GM19023 (cell line): Measurements from ENCODE around the gene THUMPD2.
"Not testable (repeated sequence)": the region's sequence is repeated elsewhere in the genome, so short reads cannot be mapped to it uniquely, and the experiment has no call there.

ENCODE experiments used
- ATAC-seq: cut with Tn5 transposase; IDR thresholded peaks from one replicate; pipeline ENCODE4 v1.9.1; 2021; ENCODE audit warnings: mild to moderate bottlenecking, moderate library complexity; ENCODE audit not compliant: unreplicated experiment

The THUMPD2 gene

DNA sequence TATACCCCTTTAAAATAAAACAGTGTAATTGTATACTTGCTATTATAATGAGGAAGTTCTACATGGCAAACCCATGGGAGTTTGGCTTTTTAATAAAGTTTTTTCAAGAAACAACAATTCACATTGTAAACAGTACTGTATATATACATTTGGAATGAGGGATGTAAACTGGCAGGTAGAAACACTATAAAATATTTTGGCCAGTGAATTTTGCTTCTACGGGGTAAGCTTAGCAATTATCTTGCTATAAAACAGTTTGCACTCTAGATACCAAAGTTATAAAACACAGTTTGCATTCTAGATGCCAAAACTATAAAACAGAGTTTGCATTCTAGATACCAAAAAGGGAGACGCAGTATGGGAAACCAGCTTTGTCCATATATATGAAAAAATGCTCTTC lies 16.6 kb downstream of the THUMPD2 start:
- no peak for ATAC-seq

- ATAC-seq: no peak
These were observed 21.9 kb downstream of the THUMPD2 start for GRCh38 chr2:39757156-39757555.

DNA sequence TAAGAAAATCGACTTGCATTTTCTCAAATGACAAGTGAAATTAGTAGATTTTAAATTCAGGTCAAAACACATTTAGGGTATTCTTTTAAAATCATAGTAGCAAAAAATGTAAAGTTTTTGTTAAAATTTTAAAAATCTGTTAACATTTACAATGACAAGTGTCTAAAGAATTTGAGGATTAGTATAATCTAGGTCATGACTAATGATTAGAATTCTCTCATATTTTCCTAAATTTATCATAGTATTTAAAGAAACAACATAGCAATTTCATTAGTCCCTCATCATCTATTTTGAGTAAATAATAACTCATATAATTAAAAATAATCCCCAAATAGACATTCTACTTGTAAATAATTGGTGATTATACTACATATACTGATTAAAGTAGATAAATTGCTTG lies 23.6 kb downstream of the THUMPD2 start:
- no peak for ATAC-seq

GRCh38 chr2:39743269-39743776 lies 35.7 kb downstream of the THUMPD2 start:
- ATAC-seq: no peak

DNA sequence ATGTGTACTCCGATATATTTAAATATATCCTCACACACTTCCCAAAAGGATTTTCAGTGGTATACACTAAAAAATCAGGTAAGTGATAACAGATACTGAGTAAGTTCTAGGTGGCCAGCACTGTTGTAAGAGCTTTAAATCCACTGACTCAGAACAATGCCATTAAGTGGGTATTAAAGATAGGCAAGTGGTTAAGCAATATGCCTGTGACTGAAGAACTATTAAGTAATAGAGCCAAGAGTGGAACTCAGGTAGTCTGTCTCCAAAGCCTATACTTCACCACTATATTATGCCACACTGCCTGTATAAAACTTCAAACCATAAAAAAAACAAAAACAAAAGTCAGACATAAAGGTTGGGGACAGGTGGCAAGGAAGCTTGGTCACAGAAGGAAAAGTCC lies 37.2 kb downstream of the THUMPD2 start:
- ATAC-seq: no peak

DNA sequence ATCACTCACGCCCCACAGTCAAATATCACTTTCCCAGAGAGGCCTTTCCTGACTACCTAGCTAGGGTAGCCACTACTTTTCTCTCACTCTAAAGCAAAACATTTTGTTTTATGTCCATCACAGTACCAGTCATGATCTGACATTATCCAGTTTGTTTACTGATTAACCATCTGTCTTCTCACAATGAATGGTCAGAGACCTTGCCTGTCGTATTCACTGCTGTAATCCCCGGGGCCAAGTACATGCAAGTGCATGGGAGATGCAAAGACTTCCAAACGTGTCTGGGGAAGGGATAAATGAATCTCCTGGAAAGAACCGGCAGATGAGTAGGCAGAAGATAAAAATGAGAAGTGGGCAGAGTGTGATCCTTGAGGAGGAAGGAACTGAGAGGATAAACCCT lies 39.7 kb downstream of the THUMPD2 start:
- ATAC-seq: no peak

- ATAC-seq: no peak
These were observed 40.1 kb downstream of the THUMPD2 start for GRCh38 chr2:39738936-39739335.

- ATAC-seq: no peak
These were observed 41.4 kb downstream of the THUMPD2 start for GRCh38 chr2:39737661-39738060.

GRCh38 chr2:39736640-39737039 lies 42.4 kb downstream of the THUMPD2 start:
- ATAC-seq: no peak

GRCh38 chr2:39735648-39736047 lies 43.4 kb downstream of the THUMPD2 start:
- ATAC-seq: no peak

GRCh38 chr2:39734445-39734844 lies 44.6 kb downstream of the THUMPD2 start:
- ATAC-seq: no peak

GRCh38 chr2:39733070-39733674 lies 45.9 kb downstream of the THUMPD2 start:
- ATAC-seq: no peak

DNA sequence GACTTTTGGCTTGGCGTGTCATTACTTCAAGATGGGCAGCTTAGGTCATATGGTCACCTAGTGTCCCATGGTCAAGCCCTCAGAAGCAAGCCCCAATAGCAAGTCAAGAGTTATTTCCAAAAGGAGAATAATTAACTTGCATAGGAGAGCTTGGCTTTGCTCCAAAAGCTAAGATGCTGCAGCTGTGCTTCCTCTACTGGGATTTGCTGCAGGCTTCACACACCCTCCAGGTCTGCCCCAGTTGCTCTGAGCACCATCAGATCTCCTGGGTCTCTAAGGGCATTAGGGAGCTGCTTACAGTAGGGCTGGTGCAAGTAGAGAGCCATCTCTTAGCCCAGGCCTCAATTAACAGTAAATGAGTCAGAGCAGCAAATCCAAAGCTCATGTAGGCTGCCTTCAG lies 46.6 kb downstream of the THUMPD2 start:
- ATAC-seq: no peak

DNA sequence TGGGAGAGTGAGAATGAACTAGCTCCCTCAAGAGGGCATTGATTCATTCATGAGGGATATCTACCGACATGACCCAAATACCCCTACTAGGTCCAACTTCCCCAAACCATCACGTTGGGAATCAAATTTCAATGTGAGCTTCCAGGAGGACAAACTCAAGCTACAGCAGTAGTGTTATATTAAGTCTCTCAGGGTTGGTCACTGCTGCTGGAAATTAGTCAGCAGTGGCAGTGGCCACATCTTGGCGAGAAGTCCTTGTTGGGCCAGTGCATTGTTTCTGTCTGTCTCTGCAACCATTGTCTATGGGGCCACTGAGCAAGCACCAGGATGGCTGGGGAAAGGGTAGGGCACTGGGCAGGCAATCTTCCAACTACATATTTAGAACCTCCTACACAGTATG lies 47.5 kb downstream of the THUMPD2 start:
- no peak for ATAC-seq

DNA sequence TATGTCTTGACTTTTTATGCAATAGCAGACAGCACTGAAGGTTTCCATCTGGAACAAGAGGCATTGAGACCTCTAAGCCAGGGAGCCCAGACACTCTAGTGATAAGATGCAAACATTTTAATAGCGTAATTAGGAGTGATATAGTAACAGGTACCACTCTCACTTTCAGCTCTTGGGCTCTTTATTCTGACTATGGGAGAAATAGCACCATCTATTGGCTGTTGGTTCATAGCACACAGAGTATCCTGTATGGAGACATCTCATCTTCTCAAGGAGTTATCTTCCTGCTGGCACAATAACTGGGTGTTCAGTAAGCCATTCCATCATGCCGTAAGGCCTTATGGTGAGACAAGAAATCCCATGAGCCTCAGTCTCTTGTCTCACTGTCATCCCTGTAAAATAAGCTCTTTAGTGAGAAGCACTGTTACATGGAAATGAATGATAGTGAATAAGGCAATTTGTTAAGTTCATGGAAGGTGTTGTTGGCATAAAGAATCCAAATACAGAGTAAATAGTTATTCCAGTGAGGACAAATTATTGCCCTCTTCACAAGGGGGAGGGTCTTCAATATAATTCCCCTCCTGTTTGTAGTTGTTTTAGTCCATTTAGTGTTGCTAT lies 48.3 kb downstream of the THUMPD2 start:
- peak; percentile 45 for ATAC-seq

GRCh38 chr2:39730276-39730675 lies 48.8 kb downstream of the THUMPD2 start:
- ATAC-seq: no peak

DNA sequence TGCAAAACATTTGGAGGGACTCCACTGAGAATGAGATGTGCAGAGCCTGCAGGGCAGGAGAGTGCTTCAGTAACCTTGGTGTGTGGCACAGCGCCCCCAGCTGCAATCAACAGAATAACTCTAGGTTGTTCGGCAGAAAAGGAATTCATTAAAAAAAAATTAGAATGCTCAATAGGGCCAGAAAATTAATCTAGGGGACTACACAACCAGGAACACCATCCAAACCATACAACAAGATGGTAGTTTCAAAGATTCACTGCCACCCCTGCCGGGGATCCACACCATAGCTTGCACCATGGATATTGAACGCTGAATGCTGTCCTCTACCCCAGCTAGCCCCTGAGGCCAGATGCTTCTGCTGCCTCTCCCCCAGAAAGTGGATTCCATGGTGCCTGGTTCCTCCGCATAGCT lies 50.1 kb downstream of the THUMPD2 start:
- no peak for ATAC-seq

- ATAC-seq: not testable (repeated sequence)
These were observed 51.0 kb downstream of the THUMPD2 start for GRCh38 chr2:39728085-39728484.

- no peak for ATAC-seq
These were observed 53.7 kb downstream of the THUMPD2 start for GRCh38 chr2:39725401-39725800.

- ATAC-seq: no peak
These were observed 54.3 kb downstream of the THUMPD2 start for GRCh38 chr2:39724828-39725144.

GRCh38 chr2:39723946-39724827 lies 54.9 kb downstream of the THUMPD2 start:
- no peak for ATAC-seq

DNA sequence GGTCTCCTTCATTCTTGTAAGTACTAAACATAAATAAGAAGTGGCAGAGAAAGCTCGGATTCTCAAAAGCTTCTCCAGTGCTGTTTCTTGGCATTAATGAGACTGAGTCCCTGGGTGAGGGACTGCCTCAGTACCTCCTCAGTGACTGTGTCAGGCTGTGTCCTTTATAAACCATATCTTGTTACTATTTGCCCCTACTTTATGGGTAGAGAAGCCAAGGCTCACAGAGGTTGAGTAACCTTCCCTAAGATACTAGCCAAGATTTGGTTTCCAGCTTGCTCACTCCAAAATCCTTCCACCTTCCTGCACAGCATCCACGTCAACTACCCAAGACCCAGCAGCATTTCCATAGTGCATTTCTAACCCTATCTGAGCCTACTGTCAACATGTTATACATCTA lies 55.6 kb downstream of the THUMPD2 start:
- ATAC-seq: no peak
